GM23338 (cell line): ENCODE data around the gene ZNF451. TPM values are rescaled to one million over a fixed set of nuclear protein-coding genes. Genes with fewer than 3 reads are reported as not detected.

ENCODE experiments used
- ATAC-seq: fragments of 200-7000 bp; cut with Tn5 transposase; 3 replicates; pipeline ENCODE4 v1.9.1; 2020
- DNase-seq: peaks from one replicate; pipeline ENCODE4 v3.0.0-alpha.2; 2015; ENCODE audit warnings: low spot score
- H2AFZ ChIP-seq: fragments of 200-600 bp; sonication (generic); 2 replicates; pipeline ENCODE4 v1.8.0; 2016; ENCODE audit warnings: antibody characterized with exemption, mild to moderate bottlenecking, moderate library complexity
- H3F3A ChIP-seq: fragments of 200-600 bp; sonication (generic); replicated peaks from 2 replicates; pipeline ENCODE4 v1.8.0; 2017; ENCODE audit warnings: antibody characterized with exemption, mixed run types, low read depth
- H3K27ac ChIP-seq: fragments of 200-600 bp; sonication (generic); 2 replicates; pipeline ENCODE4 v1.6.1; 2016; ENCODE audit warnings: low read depth
- H3K27me3 ChIP-seq: fragments of 200-600 bp; sonication (generic); 2 replicates; pipeline ENCODE4 v1.8.0; 2016; ENCODE audit warnings: mild to moderate bottlenecking, mixed run types, moderate library complexity; ENCODE audit not compliant: insufficient read depth
- H3K36me3 ChIP-seq: fragments of 200-600 bp; sonication (generic); 2 replicates; pipeline ENCODE4 v1.8.0; 2016; ENCODE audit warnings: mild to moderate bottlenecking; ENCODE audit not compliant: insufficient read depth
- H3K4me1 ChIP-seq: fragments of 200-600 bp; sonication (generic); 2 replicates; pipeline ENCODE4 v1.8.0; 2016; ENCODE audit warnings: mild to moderate bottlenecking, moderate library complexity; ENCODE audit not compliant: insufficient read depth
- H3K4me2 ChIP-seq: fragments of 200-600 bp; sonication (generic); 2 replicates; pipeline ENCODE4 v1.7.1; 2017; ENCODE audit warnings: mixed run types
- H3K4me3 ChIP-seq: fragments of 200-600 bp; sonication (generic); 2 replicates; pipeline ENCODE4 v1.6.1; 2016; ENCODE audit warnings: mixed run types
- H3K79me2 ChIP-seq: fragments of 200-600 bp; sonication (generic); replicated peaks from 2 replicates; pipeline ENCODE4 v1.8.0; 2017; ENCODE audit warnings: mild to moderate bottlenecking; ENCODE audit not compliant: insufficient read depth
- H3K9me2 ChIP-seq: fragments of 200-600 bp; sonication (generic); 2 replicates; pipeline ENCODE4 v1.8.0; 2017; ENCODE audit not compliant: insufficient read depth
- H4K20me1 ChIP-seq: fragments of 200-600 bp; sonication (generic); replicated peaks from 2 replicates; pipeline ENCODE4 v1.8.0; 2017; ENCODE audit warnings: mild to moderate bottlenecking; ENCODE audit not compliant: insufficient read depth
- H3K27ac Mint-ChIP-seq: 2 replicates; pipeline ENCODE4 v1.8.0; 2020; ENCODE audit warnings: inconsistent platforms, mild to moderate bottlenecking, moderate library complexity, mixed read lengths
- H3K27me3 Mint-ChIP-seq: 3 replicates; pipeline ENCODE4 v1.8.0; 2022; ENCODE audit warnings: low read depth, mild to moderate bottlenecking, moderate library complexity, mixed read lengths, inconsistent platforms; ENCODE audit not compliant: insufficient read depth, poor library complexity
- H3K36me3 Mint-ChIP-seq: 3 replicates; pipeline ENCODE4 v1.8.0; 2021; ENCODE audit warnings: low read depth, mild to moderate bottlenecking, inconsistent platforms, moderate library complexity, mixed read lengths
- H3K4me1 Mint-ChIP-seq: 3 replicates; pipeline ENCODE4 v1.8.0; 2020; ENCODE audit warnings: mild to moderate bottlenecking, inconsistent platforms, mixed read lengths
- H3K4me3 Mint-ChIP-seq: 3 replicates; pipeline ENCODE4 v1.8.0; 2021; ENCODE audit warnings: moderate library complexity, mild to moderate bottlenecking, inconsistent platforms, mixed read lengths
- H3K9me3 Mint-ChIP-seq: 3 replicates; pipeline ENCODE4 v1.8.0; 2020; ENCODE audit warnings: moderate library complexity, mild to moderate bottlenecking, inconsistent platforms, mixed read lengths
- CREB1 ChIP-seq: fragments of 250-450 bp; sonication (Bioruptor Pico); IDR thresholded peaks from 2 replicates; pipeline ENCODE4 v1.5.0; 2020; ENCODE audit warnings: low read depth, mild to moderate bottlenecking, moderate library complexity
- POLR2AphosphoS5 ChIP-seq: IDR thresholded peaks from 2 replicates; pipeline ENCODE4 v1.6.1; 2016; ENCODE audit warnings: antibody characterized with exemption, low read depth
- STAT1 ChIP-seq: IDR thresholded peaks from one replicate; pipeline ENCODE4 v1.6.1; 2016; ENCODE audit warnings: antibody characterized with exemption; ENCODE audit not compliant: unreplicated experiment
- ZNF114 ChIP-seq: fragments of 250-450 bp; sonication (Bioruptor Pico); IDR thresholded peaks from 2 replicates; pipeline ENCODE4 v1.5.0; 2020; ENCODE audit warnings: mild to moderate bottlenecking, moderate library complexity
- polyA plus RNA-seq: library from polyadenylated mRNA; unstranded; fragments of >200 nt; fragmentation: Nextera tagmentation; extraction: Ambion mirVana; gene quantifications from 2 replicates; pipeline ENCODE4 v1.2.1, GENCODE V29; 2016
- total RNA-seq: library from RNA; depleted of rRNA; stranded (reverse); fragments of >200 nt; shearing (Covaris generic); gene quantifications from 2 replicates; pipeline ENCODE4 v1.2.3, GENCODE V29; 2014
- TF ChIP-seq, protein P1 (sequence below): IDR thresholded peaks from 2 replicates; pipeline ENCODE4 v1.6.1; 2016; ENCODE audit warnings: antibody characterized with exemption
- TF ChIP-seq, protein P2 (sequence below): fragments of 250-450 bp; sonication (Bioruptor Pico); IDR thresholded peaks from 2 replicates; pipeline ENCODE4 v1.5.0; 2020; ENCODE audit warnings: mild to moderate bottlenecking, moderate library complexity

Gene ZNF451
- total and polyA plus RNA-seq, 2 experiments from 2014 or later, result 44.8 to 54.1 TPM

DNA sequence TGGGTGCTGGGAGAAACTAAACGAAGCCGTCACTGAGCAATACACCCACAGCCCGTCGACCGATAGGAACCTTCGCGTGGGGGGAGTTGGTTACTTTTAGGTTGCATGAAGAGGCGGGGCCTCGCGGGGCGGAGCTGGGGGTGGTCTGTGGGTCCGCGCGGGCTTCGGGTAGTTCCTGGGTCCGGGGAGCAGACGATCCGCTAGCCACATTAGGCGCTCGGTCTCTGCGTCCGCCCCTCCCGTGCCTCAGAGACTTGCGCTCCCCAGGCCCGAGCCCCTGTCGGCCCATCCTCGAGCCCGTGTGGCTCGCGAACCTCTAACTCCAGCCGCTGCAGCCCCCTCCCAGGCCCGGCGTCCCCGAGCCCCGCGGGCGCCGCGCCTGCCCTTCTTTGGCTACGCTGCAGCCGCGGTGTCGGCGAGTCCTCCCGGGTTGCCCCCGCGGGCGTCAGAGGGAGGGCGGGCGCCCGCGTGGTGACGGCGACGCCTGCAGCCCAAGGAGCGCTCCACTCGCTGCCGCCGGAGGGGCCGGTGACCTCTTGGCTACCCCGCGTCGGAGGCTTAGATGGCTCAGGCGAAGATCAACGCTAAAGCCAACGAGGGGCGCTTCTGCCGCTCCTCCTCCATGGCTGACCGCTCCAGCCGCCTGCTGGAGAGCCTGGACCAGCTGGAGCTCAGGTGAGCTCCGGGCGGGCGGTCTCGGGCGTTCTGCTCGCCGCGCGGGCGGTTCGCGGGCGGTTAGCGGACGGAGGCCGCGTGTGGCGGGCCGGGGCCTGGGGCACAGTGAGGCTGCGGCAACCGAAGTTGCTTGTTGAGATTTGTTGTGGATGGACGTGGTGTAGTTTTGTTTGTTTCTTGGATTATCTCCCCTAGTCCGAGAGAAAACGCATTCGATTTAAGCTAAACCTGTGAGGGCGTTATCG lies 82.4 kb downstream of the ZNF451 start, which contains the start of gene BAG2:
Gene BAG2, plus strand, starts transcription at position 191 of the 920 bp plus-strand sequence. Its CDS starts 372 bp downstream, at position 563.
- Histone ChIP-seq H3K27me3 (peaks cover 12% of the 10 kb centered on the region), H3K27ac (peak within 1 kb of the TSS; percentile 41; the same call in 1 of the 2 replicates), H3K4me1 (peaks cover 23% of the 10 kb centered on the region), H3K9me2 (no peaks in the 10 kb centered on the region), H2AFZ (peak within 1 kb of the TSS; percentile 91), H4K20me1 (no peaks in the 10 kb centered on the region), H3K79me2 (peaks cover 35% of the 10 kb centered on the region), H3K4me2 (peak within 1 kb of the TSS; percentile 80), H3F3A (0 out of 2 replicates have a peak, but pooled peaks cover 3% of the 10 kb centered on the region), H3K4me3 (peak within 1 kb of the TSS; percentile 75), H3K36me3 (peaks cover 6% of the 10 kb centered on the region; the same call in 1 of the 2 replicates)
- DNase-seq (peak; percentile 94), ATAC-seq (peak; percentile 85)
- Mint-ChIP-seq H3K9me3 (no peaks in the 10 kb centered on the region), H3K4me3 (peak within 1 kb of the TSS; percentile 94), H3K4me1 (peaks cover 36% of the 10 kb centered on the region), H3K36me3 (no peaks in the 10 kb centered on the region), H3K27ac (peak within 1 kb of the TSS; percentile 82), H3K27me3 (peaks cover 8% of the 10 kb centered on the region)
- TF ChIP-seq ZNF114 (CRISPR knock-in tag) (peak; percentile 85; the same call in 1 of the 2 replicates), STAT1 (no peak), POLR2AphosphoS5 (peak; percentile 58; the same call in 1 of the 2 replicates), CREB1 (CRISPR knock-in tag) (peak; percentile 87)
- TF ChIP-seq, protein P1, sequence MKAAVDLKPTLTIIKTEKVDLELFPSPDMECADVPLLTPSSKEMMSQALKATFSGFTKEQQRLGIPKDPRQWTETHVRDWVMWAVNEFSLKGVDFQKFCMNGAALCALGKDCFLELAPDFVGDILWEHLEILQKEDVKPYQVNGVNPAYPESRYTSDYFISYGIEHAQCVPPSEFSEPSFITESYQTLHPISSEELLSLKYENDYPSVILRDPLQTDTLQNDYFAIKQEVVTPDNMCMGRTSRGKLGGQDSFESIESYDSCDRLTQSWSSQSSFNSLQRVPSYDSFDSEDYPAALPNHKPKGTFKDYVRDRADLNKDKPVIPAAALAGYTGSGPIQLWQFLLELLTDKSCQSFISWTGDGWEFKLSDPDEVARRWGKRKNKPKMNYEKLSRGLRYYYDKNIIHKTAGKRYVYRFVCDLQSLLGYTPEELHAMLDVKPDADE, result no peak
- TF ChIP-seq, protein P2, sequence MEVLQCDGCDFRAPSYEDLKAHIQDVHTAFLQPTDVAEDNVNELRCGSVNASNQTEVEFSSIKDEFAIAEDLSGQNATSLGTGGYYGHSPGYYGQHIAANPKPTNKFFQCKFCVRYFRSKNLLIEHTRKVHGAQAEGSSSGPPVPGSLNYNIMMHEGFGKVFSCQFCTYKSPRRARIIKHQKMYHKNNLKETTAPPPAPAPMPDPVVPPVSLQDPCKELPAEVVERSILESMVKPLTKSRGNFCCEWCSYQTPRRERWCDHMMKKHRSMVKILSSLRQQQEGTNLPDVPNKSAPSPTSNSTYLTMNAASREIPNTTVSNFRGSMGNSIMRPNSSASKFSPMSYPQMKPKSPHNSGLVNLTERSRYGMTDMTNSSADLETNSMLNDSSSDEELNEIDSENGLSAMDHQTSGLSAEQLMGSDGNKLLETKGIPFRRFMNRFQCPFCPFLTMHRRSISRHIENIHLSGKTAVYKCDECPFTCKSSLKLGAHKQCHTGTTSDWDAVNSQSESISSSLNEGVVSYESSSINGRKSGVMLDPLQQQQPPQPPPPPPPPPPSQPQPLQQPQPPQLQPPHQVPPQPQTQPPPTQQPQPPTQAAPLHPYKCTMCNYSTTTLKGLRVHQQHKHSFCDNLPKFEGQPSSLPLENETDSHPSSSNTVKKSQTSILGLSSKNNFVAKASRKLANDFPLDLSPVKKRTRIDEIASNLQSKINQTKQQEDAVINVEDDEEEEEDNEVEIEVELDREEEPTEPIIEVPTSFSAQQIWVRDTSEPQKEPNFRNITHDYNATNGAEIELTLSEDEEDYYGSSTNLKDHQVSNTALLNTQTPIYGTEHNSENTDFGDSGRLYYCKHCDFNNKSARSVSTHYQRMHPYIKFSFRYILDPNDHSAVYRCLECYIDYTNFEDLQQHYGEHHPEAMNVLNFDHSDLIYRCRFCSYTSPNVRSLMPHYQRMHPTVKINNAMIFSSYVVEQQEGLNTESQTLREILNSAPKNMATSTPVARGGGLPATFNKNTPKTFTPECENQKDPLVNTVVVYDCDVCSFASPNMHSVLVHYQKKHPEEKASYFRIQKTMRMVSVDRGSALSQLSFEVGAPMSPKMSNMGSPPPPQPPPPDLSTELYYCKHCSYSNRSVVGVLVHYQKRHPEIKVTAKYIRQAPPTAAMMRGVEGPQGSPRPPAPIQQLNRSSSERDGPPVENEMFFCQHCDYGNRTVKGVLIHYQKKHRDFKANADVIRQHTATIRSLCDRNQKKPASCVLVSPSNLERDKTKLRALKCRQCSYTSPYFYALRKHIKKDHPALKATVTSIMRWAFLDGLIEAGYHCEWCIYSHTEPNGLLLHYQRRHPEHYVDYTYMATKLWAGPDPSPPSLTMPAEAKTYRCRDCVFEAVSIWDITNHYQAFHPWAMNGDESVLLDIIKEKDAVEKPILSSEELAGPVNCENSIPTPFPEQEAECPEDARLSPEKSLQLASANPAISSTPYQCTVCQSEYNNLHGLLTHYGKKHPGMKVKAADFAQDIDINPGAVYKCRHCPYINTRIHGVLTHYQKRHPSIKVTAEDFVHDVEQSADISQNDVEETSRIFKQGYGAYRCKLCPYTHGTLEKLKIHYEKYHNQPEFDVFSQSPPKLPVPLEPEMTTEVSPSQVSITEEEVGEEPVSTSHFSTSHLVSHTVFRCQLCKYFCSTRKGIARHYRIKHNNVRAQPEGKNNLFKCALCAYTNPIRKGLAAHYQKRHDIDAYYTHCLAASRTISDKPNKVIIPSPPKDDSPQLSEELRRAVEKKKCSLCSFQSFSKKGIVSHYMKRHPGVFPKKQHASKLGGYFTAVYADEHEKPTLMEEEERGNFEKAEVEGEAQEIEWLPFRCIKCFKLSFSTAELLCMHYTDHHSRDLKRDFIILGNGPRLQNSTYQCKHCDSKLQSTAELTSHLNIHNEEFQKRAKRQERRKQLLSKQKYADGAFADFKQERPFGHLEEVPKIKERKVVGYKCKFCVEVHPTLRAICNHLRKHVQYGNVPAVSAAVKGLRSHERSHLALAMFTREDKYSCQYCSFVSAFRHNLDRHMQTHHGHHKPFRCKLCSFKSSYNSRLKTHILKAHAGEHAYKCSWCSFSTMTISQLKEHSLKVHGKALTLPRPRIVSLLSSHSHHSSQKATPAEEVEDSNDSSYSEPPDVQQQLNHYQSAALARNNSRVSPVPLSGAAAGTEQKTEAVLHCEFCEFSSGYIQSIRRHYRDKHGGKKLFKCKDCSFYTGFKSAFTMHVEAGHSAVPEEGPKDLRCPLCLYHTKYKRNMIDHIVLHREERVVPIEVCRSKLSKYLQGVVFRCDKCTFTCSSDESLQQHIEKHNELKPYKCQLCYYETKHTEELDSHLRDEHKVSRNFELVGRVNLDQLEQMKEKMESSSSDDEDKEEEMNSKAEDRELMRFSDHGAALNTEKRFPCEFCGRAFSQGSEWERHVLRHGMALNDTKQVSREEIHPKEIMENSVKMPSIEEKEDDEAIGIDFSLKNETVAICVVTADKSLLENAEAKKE, result peak; percentile 45; the same call in 1 of the 2 replicates
